ENCODE data around the gene CYP1A2. TPM values are rescaled to one million over a fixed set of nuclear protein-coding genes. Genes with fewer than 3 reads are reported as not detected.
A peak's percentile ranks its signal among the peaks of the same experiment; 100 is the strongest.

CYP1A2 gene
- polyA plus RNA-seq, 10 donors = 0.04 to 0.17 (median 0.08) TPM; not detected in 3

DNA sequence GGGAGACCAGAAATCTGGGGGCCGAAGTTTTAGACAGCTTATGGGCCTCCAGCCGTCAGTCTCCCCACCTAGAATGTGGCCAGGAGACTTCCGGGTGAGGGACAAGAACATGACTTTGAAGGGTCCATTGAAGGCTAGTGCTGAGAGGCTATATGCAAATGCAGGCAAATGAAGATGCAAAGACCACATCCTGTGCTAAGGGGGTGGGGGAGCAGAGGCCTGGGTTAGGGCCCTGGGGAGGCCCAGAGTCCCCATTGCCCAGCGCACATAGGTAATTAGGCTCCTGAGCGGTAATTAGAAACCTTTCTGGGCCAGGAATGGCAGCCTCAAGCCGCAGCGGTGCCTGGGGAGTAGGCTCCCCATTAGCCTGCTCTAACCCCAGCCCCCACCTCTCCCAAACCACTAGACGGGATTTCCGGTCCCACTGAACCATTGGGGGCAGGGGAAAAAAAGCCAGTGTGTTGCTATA is 40.1 kb downstream of the CYP1A2 start:
- no peak for DNase-seq

DNA sequence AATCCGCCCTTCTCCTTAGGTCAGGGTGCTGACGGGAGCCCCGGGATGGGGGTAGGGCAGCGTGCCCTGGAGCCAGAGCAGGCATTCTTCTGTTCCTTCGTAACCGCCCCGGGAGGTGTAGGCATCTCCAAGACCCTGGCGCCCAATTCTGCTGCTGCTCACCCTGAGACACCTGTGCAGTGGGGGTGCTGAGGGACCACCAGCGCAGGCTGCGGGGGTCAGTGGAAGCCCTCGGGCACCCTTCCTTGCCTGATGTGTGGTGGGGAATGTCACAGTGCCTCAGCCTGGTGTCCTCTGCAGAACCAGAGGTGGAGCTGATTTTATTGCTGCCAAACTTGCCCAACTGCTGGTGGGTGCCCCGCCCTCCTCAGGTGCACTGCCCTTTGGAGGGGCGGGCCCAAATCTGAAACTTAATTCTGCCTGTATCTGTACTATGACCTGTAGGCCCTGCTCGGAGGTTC is 40.6 kb downstream of the CYP1A2 start:
- DNase-seq = no peak

DNA sequence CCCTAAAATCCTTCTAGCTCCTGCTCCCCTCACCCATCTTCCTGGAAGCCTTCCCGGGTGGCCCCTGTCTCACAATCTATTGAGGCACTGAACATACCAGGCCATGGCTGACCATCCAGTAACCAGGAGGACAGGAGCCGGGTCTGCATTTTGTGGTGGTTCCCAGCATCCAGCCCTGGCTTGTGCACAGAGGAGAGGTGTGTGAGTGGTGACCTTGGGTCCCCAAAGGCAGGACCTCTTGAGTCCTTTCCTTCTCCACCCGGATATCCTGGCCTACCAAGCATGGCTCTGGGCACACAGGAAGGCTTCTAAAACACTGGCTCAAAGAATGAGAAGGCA is 41.1 kb downstream of the CYP1A2 start:
- DNase-seq = no peak

DNA sequence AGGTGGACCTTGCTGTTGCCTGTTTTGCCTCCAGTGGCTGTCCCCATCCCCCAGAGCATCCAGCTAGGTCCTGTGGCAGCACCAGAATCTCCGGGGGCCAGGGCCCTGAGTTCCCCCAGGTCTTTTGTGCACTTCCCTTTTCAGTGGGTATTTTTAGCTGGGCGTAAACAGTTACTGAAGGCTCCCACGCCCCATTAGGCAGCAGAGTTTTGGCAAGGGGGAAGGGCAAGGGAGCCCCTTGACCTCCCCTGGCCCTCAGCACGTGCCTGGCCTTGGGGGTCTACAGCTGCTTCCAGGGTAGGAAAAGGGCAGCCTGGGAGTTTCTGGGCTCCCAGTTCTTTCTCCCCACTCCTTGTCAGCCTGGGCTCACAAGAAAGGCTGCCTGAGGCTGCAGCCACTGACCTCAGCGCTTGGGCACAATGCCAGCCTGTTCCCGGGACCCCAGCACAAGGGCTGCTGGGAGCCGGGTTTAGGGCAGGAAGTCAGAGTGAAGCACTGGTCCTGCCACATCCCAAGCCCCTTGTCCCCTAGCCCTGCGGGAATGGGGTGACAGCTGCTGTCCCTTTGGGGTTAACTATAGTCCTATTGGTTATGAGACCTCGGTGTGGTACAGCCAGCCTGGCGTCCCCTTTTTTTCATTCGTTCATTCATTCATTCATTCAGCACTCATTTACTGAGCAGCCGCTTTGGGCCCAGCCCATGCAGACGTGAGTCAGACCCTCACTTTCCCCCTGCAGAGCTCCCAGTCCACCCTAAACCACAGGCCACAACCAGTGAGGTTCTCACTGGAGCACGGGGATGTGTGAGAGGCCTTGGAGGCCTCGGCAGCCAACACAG is 41.7 kb downstream of the CYP1A2 start:
- peak; percentile 40 to 77 (median 66) for DNase-seq

DNA sequence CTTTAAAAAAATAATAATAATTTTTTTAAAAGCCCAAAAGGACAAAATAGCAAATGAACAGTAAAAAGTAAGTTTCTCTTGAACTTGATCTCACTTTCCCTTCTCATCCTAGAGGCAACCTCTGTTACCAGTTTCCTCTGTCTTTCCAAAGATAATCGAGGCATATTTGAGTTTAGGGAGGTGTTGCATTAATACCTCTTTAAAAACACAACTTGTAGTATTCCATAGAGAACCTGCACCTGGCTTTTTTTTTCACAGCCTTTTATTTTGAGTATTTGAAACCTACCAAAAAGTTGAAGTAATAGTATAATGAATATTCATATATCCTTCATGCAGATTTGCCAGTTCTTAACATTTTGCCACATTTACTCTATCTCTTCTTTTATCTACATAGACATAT is 42.4 kb downstream of the CYP1A2 start:
- DNase-seq = no peak

DNA sequence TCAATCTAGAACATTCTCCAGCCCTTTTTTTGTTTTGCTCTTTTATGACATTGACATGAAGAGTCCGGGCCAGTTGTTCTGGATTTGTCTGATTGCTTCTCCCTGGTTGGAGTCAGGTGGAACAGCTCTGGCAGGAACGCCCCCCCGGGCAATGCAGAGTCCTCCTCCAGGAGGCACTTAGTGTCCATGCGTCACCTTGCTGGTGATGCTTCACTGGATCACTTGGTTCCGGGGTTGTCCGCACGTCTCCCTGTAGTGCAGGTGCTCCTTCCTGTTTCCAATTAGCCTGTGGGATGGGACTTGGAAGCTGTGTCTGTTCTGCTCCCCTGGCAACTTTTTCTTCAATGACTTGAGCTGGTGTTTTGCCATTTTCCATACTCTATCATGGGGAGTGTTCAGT is 43.0 kb downstream of the CYP1A2 start:
- DNase-seq = no peak

DNA sequence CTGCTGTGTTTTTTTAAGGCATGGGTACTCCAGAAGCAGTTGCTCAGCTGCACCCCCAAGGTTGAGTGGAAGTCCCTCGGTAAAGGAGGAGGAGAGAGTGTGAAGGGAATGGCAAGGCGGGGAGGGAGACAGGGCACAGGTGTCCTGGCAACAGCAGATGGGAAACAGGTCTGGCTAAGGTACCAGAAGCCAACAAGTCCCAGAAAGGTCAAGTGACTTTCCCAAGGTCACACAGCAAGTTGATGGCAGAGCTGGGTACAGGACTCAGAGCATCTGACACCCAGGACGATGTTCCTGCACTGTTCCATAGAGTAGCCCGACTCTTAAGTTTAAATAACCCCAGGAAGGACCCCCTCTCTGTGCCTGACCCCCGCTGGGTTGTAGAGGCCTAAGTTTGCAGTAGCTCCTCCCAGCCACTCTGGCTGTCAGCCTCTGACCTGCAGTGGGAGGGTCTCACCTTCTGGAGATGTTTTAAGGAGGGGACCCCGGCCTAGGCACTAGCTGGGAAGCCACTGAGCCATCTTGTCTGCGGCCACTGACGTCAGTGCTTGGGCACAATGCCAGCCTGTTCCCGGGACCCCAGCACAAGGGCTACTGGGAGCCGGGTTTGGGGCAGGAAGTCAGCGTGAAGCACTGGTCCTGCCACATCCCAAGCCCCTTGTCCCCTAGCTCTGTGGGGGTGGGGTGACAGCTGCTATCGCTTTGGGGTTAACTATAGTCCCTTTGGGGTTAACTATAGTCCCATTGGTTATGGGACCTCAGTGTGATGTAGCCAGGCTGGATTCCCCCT is 43.8 kb downstream of the CYP1A2 start:
- DNase-seq = no peak

DNA sequence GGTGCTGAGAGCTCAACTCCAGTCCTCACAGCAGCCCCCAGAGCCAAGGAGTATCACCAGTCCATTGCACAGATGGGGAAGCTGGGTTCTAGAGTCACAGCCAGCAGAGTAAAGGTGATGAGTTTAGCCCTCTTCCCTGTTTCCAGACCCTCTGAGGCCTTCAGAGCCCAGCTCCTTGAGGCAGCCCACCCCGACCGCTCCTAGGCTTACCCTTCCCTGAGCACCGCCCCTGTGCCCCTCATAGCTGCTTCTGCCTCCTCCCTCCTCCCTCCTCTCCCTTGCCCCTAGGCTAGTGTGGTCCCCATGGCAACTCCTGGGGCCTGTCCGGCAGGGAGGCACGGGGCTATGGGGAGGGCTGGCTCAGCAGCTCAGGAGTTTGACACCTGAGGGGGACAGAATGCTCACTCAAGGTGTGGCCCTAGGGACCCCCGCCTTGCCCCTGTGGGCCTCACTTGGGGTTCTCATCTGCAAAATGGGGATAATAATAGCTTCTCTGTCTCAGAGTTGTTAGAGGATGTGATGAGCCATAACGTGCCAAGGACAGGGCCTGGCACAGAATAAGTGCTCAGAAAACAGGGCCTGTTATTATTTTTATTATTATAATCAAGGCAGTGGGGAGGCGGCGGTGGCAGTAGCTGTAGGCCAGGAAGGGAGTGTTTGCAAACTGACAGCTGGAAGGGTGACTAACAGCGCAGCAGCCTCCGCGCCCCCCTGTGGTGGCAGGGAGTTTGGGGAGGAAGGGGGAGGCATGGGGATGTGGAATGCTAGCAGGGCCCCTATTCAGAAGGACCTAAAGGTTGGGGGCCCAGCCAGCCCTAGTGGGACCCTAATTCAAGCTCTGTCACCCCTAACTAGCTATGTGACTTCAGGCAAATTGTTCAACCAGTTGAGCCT is 44.7 kb downstream of the CYP1A2 start:
- DNase-seq = no peak

DNA sequence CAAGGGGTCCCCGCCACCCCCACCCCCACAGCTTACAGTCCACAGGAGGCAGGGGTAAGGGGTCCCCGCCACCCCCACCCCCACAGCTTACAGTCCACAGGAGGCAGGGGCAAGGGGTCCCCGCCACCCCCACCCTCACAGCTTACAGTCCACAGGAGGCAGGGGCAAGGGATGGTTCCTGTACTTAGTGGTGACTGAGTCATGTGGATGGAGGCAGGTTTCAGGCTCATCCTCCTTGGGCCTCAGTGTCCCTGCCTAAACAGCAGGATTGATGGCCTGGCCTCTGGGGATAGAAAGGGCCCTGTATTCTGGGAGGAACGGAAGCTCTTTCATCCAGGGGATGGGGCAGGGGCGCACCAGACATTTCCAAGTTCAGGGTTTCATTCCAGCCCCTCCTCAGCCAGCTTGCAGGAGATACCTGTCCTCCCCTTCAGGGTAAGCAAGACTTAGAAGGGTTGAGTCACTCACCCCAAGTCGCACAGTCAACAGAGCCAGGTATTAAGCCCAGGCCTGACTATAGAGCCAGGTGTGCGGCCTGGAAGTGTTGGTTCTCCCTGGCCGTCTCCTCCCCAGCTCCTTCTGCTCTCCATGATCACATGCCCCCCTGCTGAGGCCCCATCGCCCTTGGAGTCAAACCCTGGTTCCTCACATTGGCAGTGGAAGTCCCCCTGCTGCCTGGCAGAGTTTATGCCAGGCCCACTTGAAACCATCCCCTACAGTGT is 45.8 kb downstream of the CYP1A2 start:
- DNase-seq = no peak

DNA sequence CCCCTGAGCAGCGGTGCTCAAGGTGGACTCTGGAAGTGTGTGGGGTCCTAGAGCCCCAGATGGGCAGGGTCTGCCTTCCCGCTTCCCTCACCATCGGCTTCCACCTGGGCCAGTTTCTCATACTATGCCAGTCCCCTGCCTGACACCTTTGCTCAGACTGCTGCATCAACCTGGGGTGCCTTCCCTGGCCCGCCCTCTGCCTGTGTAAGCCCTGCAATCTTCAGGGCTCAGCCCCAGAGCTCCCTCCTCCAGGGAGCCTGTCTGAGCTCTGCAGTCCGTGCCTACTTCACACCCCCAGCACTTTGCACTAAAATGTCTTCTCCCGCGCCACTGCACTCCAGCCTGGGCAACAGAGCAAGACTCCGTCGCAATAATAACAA is 46.3 kb downstream of the CYP1A2 start:
- DNase-seq = no peak

DNA sequence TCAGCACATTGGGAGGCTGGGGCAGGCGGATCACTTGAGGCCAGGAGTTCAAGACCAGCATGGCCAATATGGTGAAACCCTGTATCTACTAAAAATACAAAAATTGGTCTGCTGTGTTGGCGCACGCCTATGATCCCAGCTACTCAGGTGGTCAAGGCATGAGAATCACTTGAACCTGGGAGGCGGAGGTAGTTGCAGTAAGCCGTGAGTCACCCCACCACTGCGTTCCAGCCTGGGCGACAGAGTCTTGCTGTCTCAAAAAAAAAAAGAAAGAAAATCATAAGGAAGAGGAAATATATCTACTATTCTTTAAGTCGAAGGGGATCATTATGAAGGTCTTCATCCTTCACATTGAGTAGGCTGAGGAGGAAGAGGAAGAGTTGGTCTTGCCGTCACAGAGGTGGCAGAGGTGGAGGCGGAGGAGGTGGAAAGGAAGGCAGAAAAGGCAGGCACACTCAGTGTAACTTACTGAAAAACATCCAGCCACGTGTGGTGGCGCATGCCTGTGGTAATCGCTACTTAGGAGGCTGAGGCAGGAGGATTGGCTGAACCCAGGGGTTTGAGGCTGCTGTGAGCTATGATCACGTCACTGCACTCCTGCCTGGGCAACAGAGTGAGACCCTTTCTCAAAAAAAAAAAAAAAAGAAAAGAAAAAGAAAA is 47.5 kb downstream of the CYP1A2 start:
- no peak for DNase-seq

DNA sequence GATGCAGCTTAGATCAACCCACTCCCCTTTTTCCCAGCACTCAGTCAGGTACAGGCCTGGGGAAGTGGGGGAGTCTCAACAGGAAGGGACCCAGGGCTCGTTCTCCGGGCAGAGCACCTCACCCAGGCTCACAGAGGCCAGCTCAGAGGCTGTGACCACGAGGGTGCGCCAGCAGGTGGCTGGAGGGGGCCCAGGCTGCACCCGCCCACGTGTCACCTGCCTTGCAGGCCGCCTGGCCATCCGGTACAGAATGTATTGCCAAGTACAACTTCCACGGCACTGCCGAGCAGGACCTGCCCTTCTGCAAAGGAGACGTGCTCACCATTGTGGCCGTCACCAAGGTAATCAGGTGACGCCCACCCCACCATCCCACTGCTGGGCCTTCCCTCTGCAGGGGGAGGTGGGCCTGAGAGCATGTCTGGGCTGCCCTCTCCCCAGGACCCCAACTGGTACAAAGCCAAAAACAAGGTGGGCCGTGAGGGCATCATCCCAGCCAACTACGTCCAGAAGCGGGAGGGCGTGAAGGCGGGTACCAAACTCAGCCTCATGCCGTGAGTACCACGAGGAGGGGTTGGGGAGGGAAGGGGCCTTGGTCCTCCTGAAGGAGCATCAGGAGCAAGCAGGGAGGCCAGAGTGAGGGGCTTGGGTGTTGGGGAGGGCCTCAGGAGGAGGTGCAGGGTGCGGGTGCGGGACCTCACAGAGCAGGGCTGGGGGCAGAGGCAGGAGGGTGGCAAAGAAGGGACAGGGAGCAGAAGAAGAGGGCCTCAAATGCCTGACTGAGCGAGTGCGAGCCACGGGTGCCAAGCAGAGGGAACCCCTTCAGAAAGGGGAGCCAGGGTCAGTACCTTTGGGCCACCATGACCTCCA is 50.0 kb downstream of the CYP1A2 start:
- DNase-seq = no peak

DNA sequence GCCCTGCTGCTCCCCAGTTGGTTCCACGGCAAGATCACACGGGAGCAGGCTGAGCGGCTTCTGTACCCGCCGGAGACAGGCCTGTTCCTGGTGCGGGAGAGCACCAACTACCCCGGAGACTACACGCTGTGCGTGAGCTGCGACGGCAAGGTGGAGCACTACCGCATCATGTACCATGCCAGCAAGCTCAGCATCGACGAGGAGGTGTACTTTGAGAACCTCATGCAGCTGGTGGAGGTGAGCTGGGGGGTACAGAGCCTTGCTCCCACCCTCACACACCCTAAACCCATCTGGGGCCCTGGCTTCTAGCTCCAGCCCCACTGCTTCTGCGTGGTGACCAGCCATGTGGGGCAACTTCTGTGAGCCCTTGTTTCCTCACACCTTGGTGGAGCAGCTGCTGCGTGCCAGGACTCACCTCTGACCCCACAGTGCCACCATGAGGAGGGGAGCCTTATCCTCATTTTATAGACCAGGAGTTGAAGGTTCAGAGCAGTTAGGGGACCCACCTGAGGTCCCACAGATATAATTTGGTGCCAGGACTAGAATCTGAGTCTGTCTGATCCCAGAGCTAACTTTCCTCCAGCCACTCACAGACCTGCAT is 50.7 kb downstream of the CYP1A2 start:
- DNase-seq = no peak

DNA sequence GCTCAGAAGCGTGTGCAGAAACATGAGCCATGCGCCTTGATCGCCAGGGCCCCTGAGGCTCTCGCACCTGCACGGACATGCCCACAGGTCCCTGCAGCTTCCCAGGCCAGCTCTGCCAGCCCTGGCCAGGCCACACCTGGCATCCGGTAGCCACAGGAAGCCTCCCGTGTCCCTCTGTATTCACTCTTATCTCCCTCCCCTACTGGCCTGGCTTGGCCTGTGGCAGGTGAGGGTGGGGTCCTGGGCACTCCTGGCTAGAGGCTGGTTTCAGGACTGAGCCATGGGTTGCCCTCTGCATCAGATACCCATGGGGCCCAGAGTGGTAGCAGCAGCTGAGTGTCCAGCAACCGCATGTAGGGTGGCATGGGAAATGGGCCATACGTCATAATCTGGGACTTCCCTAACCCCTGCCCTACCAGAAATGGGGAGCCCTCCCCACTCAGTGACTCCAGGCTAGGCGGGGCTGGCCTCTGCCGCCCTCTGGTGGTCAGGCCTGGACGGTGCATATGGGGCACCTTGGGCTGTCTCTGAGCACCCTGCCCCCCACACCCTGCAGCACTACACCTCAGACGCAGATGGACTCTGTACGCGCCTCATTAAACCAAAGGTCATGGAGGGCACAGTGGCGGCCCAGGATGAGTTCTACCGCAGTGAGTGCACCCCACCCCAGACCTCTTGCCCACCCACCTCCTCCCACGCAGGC is 51.4 kb downstream of the CYP1A2 start:
- DNase-seq = peak in 2 of 3 donors; percentile 21 to 63

DNA sequence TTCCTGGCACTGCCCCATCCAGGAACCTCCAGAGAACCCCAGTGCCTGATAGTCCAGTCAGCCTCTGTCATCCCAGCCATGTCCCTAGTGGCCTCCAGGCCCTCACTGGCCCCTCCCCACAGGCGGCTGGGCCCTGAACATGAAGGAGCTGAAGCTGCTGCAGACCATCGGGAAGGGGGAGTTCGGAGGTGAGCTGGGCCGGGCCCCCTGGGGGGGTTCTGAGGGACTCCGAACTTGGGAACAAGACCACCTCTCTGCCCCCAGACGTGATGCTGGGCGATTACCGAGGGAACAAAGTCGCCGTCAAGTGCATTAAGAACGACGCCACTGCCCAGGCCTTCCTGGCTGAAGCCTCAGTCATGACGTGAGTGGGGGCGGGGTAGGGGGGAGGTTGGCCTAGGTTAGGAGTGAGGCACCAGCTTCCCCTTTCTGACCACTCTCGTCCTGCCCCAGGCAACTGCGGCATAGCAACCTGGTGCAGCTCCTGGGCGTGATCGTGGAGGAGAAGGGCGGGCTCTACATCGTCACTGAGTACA is 52.0 kb downstream of the CYP1A2 start:
- DNase-seq = no peak

DNA sequence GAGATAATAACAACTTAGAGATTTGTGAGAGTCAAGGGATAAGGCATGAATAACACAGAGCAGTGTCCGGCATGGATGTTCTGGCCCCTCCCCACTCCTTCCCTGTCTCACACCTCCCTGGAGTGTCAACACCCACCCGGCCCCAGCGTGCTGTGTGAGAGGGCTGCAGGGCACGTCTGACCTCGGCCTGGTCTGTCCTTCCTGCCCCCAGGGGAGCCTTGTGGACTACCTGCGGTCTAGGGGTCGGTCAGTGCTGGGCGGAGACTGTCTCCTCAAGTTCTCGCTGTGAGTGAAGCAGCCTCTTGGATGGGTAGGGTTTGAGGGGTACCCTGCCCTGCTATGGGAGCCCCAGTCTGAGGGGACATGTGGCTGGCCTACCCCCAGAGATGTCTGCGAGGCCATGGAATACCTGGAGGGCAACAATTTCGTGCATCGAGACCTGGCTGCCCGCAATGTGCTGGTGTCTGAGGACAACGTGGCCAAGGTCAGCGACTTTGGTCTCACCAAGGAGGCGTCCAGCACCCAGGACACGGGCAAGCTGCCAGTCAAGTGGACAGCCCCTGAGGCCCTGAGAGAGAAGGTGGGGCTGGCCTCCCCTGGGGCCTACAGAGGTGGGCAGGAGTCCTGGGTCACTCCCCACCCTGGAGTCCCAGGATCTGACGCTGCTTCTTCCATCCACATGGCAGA is 52.8 kb downstream of the CYP1A2 start:
- no peak for DNase-seq

DNA sequence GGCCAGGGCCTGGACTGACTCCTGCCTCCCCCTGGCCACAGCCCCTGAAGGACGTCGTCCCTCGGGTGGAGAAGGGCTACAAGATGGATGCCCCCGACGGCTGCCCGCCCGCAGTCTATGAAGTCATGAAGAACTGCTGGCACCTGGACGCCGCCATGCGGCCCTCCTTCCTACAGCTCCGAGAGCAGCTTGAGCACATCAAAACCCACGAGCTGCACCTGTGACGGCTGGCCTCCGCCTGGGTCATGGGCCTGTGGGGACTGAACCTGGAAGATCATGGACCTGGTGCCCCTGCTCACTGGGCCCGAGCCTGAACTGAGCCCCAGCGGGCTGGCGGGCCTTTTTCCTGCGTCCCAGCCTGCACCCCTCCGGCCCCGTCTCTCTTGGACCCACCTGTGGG is 53.6 kb downstream of the CYP1A2 start:
- DNase-seq = no peak
